Amniotic stem cell (primary cell): Measurements from ENCODE around the gene DDX3X.
"Not testable (repeated sequence)": the region's sequence is repeated elsewhere in the genome, so short reads cannot be mapped to it uniquely, and the experiment has no call there.

ENCODE experiments used
- DNase-seq: peaks from one replicate; lab custom pipeline; 2025; lab: John Stamatoyannopoulos, UW

DDX3X gene

DNA sequence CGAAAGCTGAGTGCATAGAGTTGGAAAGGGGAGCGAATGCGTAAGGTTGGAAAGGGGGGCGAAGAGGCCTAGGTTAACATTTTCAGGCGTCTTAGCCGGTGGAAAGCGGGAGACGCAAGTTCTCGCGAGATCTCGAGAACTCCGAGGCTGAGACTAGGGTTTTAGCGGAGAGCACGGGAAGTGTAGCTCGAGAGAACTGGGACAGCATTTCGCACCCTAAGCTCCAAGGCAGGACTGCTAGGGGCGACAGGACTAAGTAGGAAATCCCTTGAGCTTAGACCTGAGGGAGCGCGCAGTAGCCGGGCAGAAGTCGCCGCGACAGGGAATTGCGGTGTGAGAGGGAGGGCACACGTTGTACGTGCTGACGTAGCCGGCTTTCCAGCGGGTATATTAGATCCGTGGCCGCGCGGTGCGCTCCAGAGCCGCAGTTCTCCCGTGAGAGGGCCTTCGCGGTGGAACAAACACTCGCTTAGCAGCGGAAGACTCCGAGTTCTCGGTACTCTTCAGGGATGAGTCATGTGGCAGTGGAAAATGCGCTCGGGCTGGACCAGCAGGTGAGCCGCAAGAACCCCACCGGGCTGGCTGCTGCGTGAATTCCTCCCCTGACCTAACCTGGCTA lies at the start of gene DDX3X:
Gene DDX3X, plus strand, starts transcription at position 419 of the 619 bp plus-strand sequence. Its CDS starts 91 bp downstream, at position 510.
- peak; percentile 85 for DNase-seq

GRCh38 chrX:41285928-41286327 lies 48.0 kb upstream of the DDX3X start:
- DNase-seq, result not testable (repeated sequence)

DNA sequence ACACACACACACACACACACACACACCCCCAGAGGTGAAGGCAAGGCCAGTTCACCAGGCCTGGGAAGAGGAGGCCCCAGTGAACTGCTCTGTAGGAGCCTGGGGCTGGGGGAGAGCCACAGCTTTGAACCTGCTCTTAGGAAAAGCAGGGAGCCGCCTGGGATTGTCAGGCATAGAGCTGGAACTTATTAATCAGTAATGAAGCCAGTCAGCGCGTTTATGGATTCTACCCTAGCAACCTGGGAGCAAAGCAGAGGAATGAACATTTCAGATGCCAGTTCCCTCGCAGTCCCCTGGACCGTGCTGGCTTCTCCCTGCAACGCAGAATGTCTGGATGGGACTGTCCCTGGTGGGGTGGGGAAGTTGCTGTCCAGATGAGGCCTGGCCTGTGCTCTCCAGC lies 45.3 kb upstream of the DDX3X start:
- DNase-seq, result no peak

DNA sequence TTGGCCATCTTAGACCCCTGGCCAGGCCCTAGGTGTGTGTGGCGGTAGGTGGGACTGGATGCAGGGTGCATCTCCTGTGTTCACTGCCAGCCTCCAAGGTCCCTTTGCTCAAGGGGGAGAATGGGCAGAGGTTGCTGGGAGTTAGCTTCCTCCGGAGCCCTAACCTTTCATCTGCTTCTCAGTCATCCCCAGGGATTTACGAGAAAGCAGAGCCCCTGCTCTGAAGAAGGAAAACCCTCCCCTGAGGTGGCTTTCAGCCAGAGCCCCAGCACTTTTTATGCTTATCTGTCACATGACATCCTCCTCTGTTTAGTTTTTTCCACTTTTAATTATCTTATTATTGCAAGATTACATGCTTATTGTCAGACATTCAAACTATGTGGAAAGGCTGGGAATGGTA lies 44.9 kb upstream of the DDX3X start:
- DNase-seq, result no peak

- no peak for DNase-seq
Observed at GRCh38 chrX:41291309-41291708, 42.7 kb upstream of the DDX3X start.

GRCh38 chrX:41293269-41293668 lies 40.7 kb upstream of the DDX3X start:
- no peak for DNase-seq

- DNase-seq, result no peak
Observed at GRCh38 chrX:41300758-41301437, 33.1 kb upstream of the DDX3X start.

GRCh38 chrX:41301438-41301824 lies 32.5 kb upstream of the DDX3X start:
- DNase-seq, result no peak

GRCh38 chrX:41302370-41302769 lies 31.6 kb upstream of the DDX3X start:
- no peak for DNase-seq

GRCh38 chrX:41303013-41303412 lies 30.9 kb upstream of the DDX3X start:
- no peak for DNase-seq

DNA sequence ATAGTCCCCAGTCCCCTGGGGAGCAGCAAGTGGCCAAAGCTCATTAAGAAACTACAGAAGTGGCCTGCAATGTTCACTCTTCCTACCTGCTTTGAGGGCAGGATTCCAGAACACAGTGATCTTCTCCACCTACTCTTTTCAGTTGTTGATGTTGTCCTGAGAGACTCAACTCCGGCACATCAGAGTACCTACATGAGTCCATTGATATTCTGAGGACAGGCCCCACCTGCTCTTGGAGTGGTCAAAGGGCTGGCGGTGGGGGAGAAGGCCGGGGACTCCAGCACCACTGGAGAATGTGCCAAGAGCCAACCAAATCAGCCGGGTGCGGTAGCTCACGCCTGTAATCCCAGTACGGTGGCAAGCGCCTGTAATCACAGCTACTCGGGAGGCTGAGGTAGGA lies 29.8 kb upstream of the DDX3X start:
- no peak for DNase-seq

DNA sequence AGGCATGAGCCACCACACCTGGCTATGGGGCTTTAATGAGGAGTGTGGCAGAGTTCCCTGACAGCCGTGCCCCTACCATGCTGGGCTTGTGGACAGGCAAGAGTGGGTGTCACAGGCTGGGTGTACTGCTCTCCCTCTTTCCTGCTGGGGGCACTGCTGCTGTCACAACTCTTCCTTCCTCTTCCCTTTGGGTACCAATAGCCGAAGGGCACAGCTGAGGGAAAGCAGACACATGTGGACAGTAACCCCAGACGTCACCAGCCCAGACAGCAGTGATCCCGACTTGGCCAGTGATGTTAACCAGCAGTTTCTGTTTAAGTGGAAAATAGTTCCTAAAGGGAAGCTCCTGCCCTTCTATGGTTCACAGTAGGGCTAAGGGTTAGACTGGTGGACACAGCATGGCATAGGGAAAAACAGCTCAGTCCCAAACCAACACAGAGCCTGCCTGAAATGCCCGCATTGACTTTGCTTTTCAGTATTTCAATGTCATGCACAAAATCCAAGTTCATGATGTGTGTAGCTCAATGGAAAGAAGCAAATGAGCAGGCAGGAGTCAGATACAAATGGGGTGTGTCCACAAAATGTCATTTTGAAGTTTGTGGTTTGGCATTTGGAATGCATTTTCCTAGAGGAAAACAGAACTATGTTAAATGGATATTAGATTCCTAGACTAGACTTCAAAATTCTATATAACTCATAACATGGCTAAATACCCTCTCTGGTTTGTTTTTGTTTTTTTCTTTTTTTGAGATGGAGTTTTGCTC lies 24.9 kb upstream of the DDX3X start:
- DNase-seq, result no peak

DNA sequence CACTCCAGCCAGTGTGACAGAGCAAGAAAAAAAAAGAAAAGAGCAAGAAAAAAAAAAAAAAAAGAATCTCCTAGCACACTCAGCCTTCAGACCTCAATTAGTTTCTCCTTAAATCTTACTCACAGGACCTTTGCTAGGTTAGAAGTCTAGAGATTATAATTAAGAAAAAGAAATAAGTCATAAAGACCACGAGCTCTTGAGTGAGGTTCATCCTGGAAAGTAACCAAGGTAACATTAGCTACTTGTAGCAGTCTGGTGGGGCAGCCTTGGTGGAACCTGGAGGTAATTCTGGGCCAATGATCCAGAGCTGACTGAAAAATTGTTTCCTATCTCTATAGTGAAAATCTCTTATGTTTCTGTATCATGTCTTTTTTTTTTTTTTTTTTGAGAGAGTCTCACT lies 21.2 kb upstream of the DDX3X start:
- no peak for DNase-seq

- DNase-seq, result peak; percentile 43
Observed at GRCh38 chrX:41313419-41313818, 20.5 kb upstream of the DDX3X start.

DNA sequence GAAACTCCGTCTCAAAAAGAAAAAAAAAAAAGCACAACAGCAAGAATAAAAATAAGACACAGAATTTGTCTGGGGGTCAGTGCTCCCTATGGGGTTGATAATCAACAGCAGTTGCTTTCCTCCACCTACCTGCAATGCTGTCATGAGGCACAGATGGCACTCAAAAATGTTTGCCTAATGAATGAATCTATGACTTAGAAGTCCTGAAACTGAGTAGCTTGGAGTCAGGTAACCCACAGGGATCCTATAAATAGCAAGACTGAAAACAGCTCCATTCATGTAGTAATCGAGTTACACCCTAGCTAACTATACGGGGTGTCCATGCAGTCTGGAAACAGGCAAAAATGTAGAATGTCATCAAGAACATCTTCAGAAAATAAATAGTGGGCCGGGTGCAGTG lies 19.8 kb upstream of the DDX3X start:
- no peak for DNase-seq

GRCh38 chrX:41314881-41315280 lies 19.1 kb upstream of the DDX3X start:
- DNase-seq, result no peak

DNA sequence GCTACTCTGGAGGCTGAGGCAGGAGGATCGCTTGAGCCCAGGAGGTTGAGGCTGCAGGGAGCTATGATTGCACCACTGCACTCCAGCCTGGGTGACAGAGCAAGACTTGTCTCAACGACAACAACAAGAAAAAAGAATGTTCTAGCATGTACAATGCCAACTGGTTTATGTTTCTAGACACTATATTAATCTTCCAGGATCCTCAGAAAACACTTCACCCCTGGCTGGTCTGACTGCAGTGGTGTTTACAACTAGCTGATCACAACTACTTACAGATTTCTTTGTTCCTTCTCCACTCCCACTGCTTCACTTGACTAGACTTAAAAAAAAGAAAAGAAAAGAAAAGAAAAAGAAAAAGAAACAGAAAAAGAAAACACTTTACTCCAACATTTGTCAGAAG lies 17.7 kb upstream of the DDX3X start:
- DNase-seq, result not testable (repeated sequence)

DNA sequence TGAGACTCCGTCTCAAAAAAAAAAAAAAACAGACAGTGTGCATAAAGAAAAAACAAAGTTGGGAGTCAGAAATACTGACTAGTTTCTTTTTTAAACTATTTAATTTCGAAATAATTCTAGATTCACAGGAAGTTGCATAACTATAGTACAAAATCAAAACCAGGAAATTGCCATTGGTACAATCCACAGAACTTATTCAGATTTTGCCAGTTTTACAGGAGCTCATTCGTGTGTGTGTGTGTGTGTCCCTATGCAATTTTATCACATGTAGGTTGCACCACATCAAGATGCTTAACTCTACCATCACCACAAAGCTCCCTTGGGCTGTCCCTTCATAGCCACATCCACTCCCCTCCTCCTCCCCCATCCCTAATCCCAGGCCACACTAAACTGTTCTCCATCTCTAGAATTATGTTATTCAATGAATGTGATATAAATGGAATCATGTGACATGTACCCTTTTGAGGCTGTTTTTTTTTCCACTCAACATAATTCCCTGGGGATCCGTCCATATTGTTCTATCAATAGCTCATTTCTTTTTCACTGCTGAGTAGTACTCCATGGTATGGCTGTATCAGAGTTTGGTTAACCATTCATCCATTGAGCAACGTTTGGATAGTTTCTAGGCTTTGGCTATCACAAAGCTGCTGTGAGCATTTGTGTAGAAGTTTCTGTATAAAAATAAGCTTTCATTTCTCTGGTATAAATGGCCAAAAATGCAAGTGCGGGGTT lies 16.3 kb upstream of the DDX3X start:
- no peak for DNase-seq

DNA sequence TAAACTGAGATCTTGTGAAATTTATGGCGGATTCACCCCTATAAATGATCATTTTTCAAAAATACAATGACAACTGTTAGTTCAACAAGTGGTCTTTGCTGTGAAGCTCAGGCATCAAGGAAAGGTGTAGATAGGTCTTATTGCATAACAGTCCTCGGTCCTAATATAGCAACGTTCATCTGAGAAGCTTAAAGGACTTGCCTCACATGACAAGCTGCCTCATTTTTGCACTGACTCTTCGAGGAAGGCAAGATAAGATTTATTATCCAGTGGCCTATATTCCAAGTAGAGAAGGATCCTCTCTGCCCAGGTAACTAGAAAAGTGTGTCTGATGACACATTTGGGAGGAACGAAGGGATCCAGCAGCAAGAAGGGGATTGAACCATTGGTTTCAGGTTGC lies 13.6 kb upstream of the DDX3X start:
- DNase-seq, result no peak

GRCh38 chrX:41322821-41323603 lies 10.9 kb upstream of the DDX3X start:
- no peak for DNase-seq

GRCh38 chrX:41326431-41326830 lies 7.5 kb upstream of the DDX3X start:
- no peak for DNase-seq

- no peak for DNase-seq
Observed at GRCh38 chrX:41327341-41327740, 6.6 kb upstream of the DDX3X start.
